GM12873 (cell line): ENCODE measurements around the gene SNX5.

Experiments
- TF ChIP-seq, protein P1 (sequence below): IDR thresholded peaks from 2 replicates; pipeline ENCODE4 v1.5.1; 2012; ENCODE audit warnings: low read depth, mild to moderate bottlenecking, moderate library complexity, low read length, control low read depth; ENCODE audit not compliant: insufficient read depth; ENCODE audit errors: missing control alignments

The SNX5 gene

GRCh38 chr20:17935761-17936160 lies 32.8 kb downstream of the SNX5 start:
- TF ChIP-seq, protein P1, sequence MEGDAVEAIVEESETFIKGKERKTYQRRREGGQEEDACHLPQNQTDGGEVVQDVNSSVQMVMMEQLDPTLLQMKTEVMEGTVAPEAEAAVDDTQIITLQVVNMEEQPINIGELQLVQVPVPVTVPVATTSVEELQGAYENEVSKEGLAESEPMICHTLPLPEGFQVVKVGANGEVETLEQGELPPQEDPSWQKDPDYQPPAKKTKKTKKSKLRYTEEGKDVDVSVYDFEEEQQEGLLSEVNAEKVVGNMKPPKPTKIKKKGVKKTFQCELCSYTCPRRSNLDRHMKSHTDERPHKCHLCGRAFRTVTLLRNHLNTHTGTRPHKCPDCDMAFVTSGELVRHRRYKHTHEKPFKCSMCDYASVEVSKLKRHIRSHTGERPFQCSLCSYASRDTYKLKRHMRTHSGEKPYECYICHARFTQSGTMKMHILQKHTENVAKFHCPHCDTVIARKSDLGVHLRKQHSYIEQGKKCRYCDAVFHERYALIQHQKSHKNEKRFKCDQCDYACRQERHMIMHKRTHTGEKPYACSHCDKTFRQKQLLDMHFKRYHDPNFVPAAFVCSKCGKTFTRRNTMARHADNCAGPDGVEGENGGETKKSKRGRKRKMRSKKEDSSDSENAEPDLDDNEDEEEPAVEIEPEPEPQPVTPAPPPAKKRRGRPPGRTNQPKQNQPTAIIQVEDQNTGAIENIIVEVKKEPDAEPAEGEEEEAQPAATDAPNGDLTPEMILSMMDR: no peak

DNA sequence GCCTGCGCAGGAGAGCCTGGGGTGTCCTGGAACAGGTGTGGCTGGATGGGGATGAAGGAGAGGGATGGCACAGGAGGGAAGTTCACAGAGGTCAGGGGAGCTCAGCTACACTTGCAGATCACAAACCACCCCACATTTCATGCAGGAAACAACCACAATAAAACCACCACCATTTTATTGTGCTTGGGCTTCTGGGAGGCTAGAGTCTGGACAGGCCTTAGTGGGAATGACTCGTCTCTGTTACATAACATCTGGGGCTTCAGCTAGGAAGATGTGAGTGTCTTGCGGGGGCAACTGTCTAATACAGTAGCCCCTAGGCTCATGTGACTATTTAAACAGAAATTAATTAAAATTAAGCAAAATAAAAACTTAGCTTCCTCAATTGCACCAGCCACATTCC lies 33.4 kb downstream of the SNX5 start:
- TF ChIP-seq, protein P1: no peak

DNA sequence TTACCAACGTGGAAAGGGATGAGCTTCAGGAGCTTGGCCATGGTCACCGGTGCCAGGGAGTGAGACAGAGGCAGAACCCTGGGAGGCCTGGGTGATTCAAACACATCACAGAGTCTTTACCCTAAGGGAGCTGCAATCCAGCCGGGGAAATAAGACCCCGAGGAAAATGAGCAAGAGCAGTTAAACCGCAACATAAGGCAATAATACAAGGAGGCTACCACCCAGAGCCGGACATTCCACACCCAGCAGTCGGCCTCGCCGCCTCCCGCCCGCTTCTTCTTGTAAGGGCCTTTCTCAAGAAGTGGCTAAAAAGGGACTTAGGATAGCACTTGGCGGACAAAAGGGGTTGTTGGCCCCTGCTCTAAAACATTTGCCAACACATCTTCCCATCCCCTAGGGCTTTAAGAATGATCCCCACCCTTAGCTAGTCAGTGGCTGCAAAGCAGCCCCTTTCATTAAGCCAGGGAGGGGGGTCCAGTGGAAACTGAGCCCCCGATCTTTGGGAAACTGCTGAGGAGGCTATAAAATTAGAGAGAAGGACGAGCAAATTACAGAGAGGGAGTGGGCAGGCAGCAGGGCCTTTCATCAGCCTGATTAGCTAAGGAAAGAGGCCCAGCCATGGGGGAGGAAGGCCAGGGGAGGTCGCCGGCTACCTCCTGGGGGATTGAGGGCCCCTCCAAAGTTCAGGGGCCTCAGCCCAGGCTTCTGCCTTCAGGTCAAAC lies 34.3 kb downstream of the SNX5 start:
- TF ChIP-seq, protein P1: no peak

- TF ChIP-seq, protein P1: no peak
Observed at GRCh38 chr20:17933711-17934110, 34.9 kb downstream of the SNX5 start.

- TF ChIP-seq, protein P1: no peak
Observed at GRCh38 chr20:17933121-17933520, 35.5 kb downstream of the SNX5 start.

GRCh38 chr20:17932396-17932795 lies 36.2 kb downstream of the SNX5 start:
- TF ChIP-seq, protein P1: no peak

- TF ChIP-seq, protein P1: no peak
Observed at GRCh38 chr20:17931513-17931912, 37.1 kb downstream of the SNX5 start.
